AG04450 (cell line): Measurements from ENCODE around the gene ARL6IP5. TPM values are rescaled to one million over a fixed set of nuclear protein-coding genes. Genes with fewer than 3 reads are reported as not detected.
A peak's percentile ranks its signal among the peaks of the same experiment; 100 is the strongest.

ENCODE experiments used
- CTCF ChIA-PET: fragments of 300-600, 350-600 bp; formaldehyde crosslinking; extraction: SDS; loops from one replicate; lab custom pipeline; 2022; ENCODE audit warnings: antibody characterized with exemption, inconsistent platforms; lab: Charles Lee
- POLR2A ChIA-PET: fragments of 350-600 bp; formaldehyde crosslinking; extraction: SDS; loops from one replicate; lab custom pipeline; 2021; ENCODE audit warnings: antibody characterized with exemption, inconsistent platforms; lab: Yijun Ruan, JAX
- DNase-seq: peaks from one replicate; pipeline ENCODE4 v3.0.0-alpha.2; 2011; ENCODE audit warnings: low read depth, low spot score
- H3K27ac ChIP-seq: one replicate; pipeline ENCODE4 v1.5.1; 2012; ENCODE audit warnings: low read depth, low read length, control low read depth
- H3K27me3 ChIP-seq: one replicate; pipeline ENCODE4 v1.6.0; 2012; ENCODE audit warnings: low read length; ENCODE audit not compliant: control insufficient read depth, insufficient read depth
- H3K4me3 ChIP-seq: 2 replicates; pipeline ENCODE4 v1.5.1; 2011; ENCODE audit warnings: mild to moderate bottlenecking, low read depth, low read length, control low read depth
- H3K9me3 ChIP-seq: 2 replicates; pipeline ENCODE4 v1.5.1; 2012; ENCODE audit warnings: low read length; ENCODE audit not compliant: control insufficient read depth, insufficient read depth
- CTCF ChIP-seq: IDR thresholded peaks from 2 replicates; pipeline ENCODE4 v1.5.1; 2011; ENCODE audit warnings: low read depth, low read length, control low read depth, inconsistent platforms
- polyA plus RNA-seq: library from polyadenylated mRNA; depleted of rRNA; stranded (reverse); fragments of >200 nt; gene quantifications from 2 replicates; pipeline ENCODE4 v1.2.3, GENCODE V29; 2011

ARL6IP5 gene
- polyA plus RNA-seq, 1 experiment: 204 TPM

GRCh38 chr3:69052472-69052898, 32.3 kb upstream of the ARL6IP5 start:
- Histone ChIP-seq H3K4me3 (peak overlapping the region; percentile 93), H3K27me3 (no peaks in the 10 kb centered on the region), H3K27ac (peak overlapping the region; percentile 98), H3K9me3 (no peaks in the 10 kb centered on the region; the same call in 1 of the 2 replicates)
- TF ChIP-seq CTCF: no peak
- ChIA-PET CTCF (interaction anchor here (0.6 to 2.4 kb wide), 7 partner anchors 10 to 254 kb away, joined by 3 to 12 read pairs (median 4); partner anchors contain the start of gene EOGT), POLR2A (interaction anchor here (0.8 to 1.1 kb wide), 3 partner anchors 24 to 42 kb away, joined by 4 to 5 read pairs (median 5); no protein-coding TSS in a partner anchor)
- DNase-seq: no peak

GRCh38 chr3:69058180-69058946, 26.4 kb upstream of the ARL6IP5 start:
- H3K27ac ChIP-seq: no peak overlapping the region
- H3K4me3 ChIP-seq: no peak overlapping the region
- ChIA-PET POLR2A (no interaction called here), CTCF (no interaction called here)
- no peaks in the 10 kb centered on the region for H3K9me3 ChIP-seq
- no peak for DNase-seq
- TF ChIP-seq CTCF: no peak
- no peaks in the 10 kb centered on the region for H3K27me3 ChIP-seq

- POLR2A ChIA-PET: no interaction called here
- H3K27me3 ChIP-seq: no peaks in the 10 kb centered on the region
- H3K4me3 ChIP-seq: no peak overlapping the region
- CTCF ChIA-PET: no interaction called here
- no peak for DNase-seq
- H3K27ac ChIP-seq: no peak overlapping the region
- no peak for TF ChIP-seq CTCF
- no peaks in the 10 kb centered on the region for H3K9me3 ChIP-seq
Observed at GRCh38 chr3:69058947-69059224, 25.9 kb upstream of the ARL6IP5 start.

GRCh38 chr3:69059688-69060087, 25.0 kb upstream of the ARL6IP5 start:
- Histone ChIP-seq H3K27me3 (no peaks in the 10 kb centered on the region), H3K27ac (no peak overlapping the region), H3K4me3 (no peak overlapping the region), H3K9me3 (no peaks in the 10 kb centered on the region)
- CTCF ChIA-PET: no interaction called here
- POLR2A ChIA-PET: no interaction called here
- DNase-seq: no peak
- TF ChIP-seq CTCF: no peak

GRCh38 chr3:69063636-69064035, 21.1 kb upstream of the ARL6IP5 start:
- no peak for TF ChIP-seq CTCF

More at GRCh38 chr3:69063636-69064035, 21.1 kb upstream of the ARL6IP5 start:
- Histone ChIP-seq H3K27ac (no peak overlapping the region), H3K27me3 (no peaks in the 10 kb centered on the region), H3K9me3 (no peaks in the 10 kb centered on the region), H3K4me3 (no peak overlapping the region)
- POLR2A ChIA-PET: no interaction called here
- DNase-seq: no peak
- CTCF ChIA-PET: no interaction called here
